ENCODE measurements around the gene TNFRSF19.

TNFRSF19 gene

GRCh38 chr13:23563085-23563845, 6.9 kb upstream of the TNFRSF19 start:
- no peak for DNase-seq (ENCODE audit: low read depth)
- H3K4me3 ChIP-seq (ENCODE audit: control insufficient read depth, low read depth, low read length) = no peak overlapping the region
- no peak for TF ChIP-seq CTCF (conservative IDR thresholded peaks at IDR 0.05; ENCODE audit: control insufficient read depth, insufficient read depth, low read depth, low read length)

GRCh38 chr13:23567906-23568460, 2.2 kb upstream of the TNFRSF19 start:
- TF ChIP-seq CTCF (conservative IDR thresholded peaks at IDR 0.05; ENCODE audit: control insufficient read depth, insufficient read depth, low read depth, low read length) = no peak
- no peak overlapping the region for H3K4me3 ChIP-seq (ENCODE audit: control insufficient read depth, low read depth, low read length)
- no peak for DNase-seq (ENCODE audit: low read depth)

GRCh38 chr13:23570921-23571315, 706 bp downstream of the TNFRSF19 start:
- H3K4me3 ChIP-seq (ENCODE audit: control insufficient read depth, low read depth, low read length) = no peak overlapping the region
- peak; percentile 27 for DNase-seq (ENCODE audit: low read depth)
- TF ChIP-seq CTCF (conservative IDR thresholded peaks at IDR 0.05; ENCODE audit: control insufficient read depth, insufficient read depth, low read depth, low read length) = peak; percentile 15

- TF ChIP-seq CTCF (conservative IDR thresholded peaks at IDR 0.05; ENCODE audit: control insufficient read depth, insufficient read depth, low read depth, low read length) = no peak
- no peak overlapping the region for H3K4me3 ChIP-seq (ENCODE audit: control insufficient read depth, low read depth, low read length)
- no peak for DNase-seq (ENCODE audit: low read depth)
These were observed 1.2 kb downstream of the TNFRSF19 start for GRCh38 chr13:23571431-23571830.

- no peak for DNase-seq (ENCODE audit: low read depth)
- no peak overlapping the region for H3K4me3 ChIP-seq (ENCODE audit: control insufficient read depth, low read depth, low read length)
These were observed 2.6 kb downstream of the TNFRSF19 start for GRCh38 chr13:23572836-23573235.

GRCh38 chr13:23574421-23575145, 4.4 kb downstream of the TNFRSF19 start:
- no peak overlapping the region for H3K4me3 ChIP-seq (ENCODE audit: control insufficient read depth, low read depth, low read length)
- TF ChIP-seq CTCF (conservative IDR thresholded peaks at IDR 0.05; ENCODE audit: control insufficient read depth, insufficient read depth, low read depth, low read length) = no peak
- no peak for DNase-seq (ENCODE audit: low read depth)

More at GRCh38 chr13:23572836-23573235, 2.6 kb downstream of the TNFRSF19 start:
- TF ChIP-seq CTCF (conservative IDR thresholded peaks at IDR 0.05; ENCODE audit: control insufficient read depth, insufficient read depth, low read depth, low read length) = no peak
